NCI-H2107 (cell line): Measurements from ENCODE around the gene PRKCA.

ENCODE experiments used
- DNase-seq: peaks from one replicate; lab custom pipeline; 2025; lab: John Stamatoyannopoulos, UW

The PRKCA gene

GRCh38 chr17:66655461-66655860 is 353.0 kb downstream of the PRKCA start:
- DNase-seq, result no peak

GRCh38 chr17:66655861-66656260 is 353.4 kb downstream of the PRKCA start:
- DNase-seq, result no peak

GRCh38 chr17:66661411-66662256 is 359.2 kb downstream of the PRKCA start:
- DNase-seq, result peak; percentile 35

GRCh38 chr17:66662496-66662895 is 360.1 kb downstream of the PRKCA start:
- DNase-seq, result no peak

GRCh38 chr17:66663041-66663606 is 360.7 kb downstream of the PRKCA start:
- DNase-seq, result no peak

GRCh38 chr17:66664336-66664735 is 361.9 kb downstream of the PRKCA start:
- DNase-seq, result no peak

- no peak for DNase-seq
Measured at GRCh38 chr17:66665194-66665593, 362.8 kb downstream of the PRKCA start.

- DNase-seq, result no peak
Measured at GRCh38 chr17:66667090-66667489, 364.7 kb downstream of the PRKCA start.

- DNase-seq, result no peak
Measured at GRCh38 chr17:66667491-66668030, 365.1 kb downstream of the PRKCA start.

- no peak for DNase-seq
Measured at GRCh38 chr17:66670206-66670605, 367.8 kb downstream of the PRKCA start.

- no peak for DNase-seq
Measured at GRCh38 chr17:66671156-66671555, 368.7 kb downstream of the PRKCA start.

GRCh38 chr17:66673668-66674276 is 371.4 kb downstream of the PRKCA start:
- peak; percentile 27 for DNase-seq

GRCh38 chr17:66675273-66675990 is 373.0 kb downstream of the PRKCA start:
- no peak for DNase-seq

- no peak for DNase-seq
Measured at GRCh38 chr17:66675991-66676371, 373.6 kb downstream of the PRKCA start.

- no peak for DNase-seq
Measured at GRCh38 chr17:66676421-66676820, 374.0 kb downstream of the PRKCA start.

GRCh38 chr17:66677201-66677981 is 375.0 kb downstream of the PRKCA start:
- no peak for DNase-seq

GRCh38 chr17:66678061-66678460 is 375.6 kb downstream of the PRKCA start:
- DNase-seq, result no peak

GRCh38 chr17:66678827-66679226 is 376.4 kb downstream of the PRKCA start:
- DNase-seq, result no peak

- no peak for DNase-seq
Measured at GRCh38 chr17:66679631-66680517, 377.5 kb downstream of the PRKCA start.

- no peak for DNase-seq
Measured at GRCh38 chr17:66682283-66682682, 379.9 kb downstream of the PRKCA start.
